Breast epithelium (tissue), 4 donors: ENCODE results near the gene GUCA1A. TPM values are rescaled to one million over a fixed set of nuclear protein-coding genes. Genes with fewer than 3 reads are reported as not detected.
A peak's percentile ranks its signal among the peaks of the same experiment; 100 is the strongest.
"Not testable (repeated sequence)": the region's sequence is repeated elsewhere in the genome, so short reads cannot be mapped to it uniquely, and the experiment has no call there.

Experiments used
- DNase-seq, 2 donors: peaks; one replicate each; pipeline ENCODE4 v3.0.0-alpha.2; 2019; ENCODE audit warnings: low spot score in 2 of 2
- H3K27ac ChIP-seq, 2 donors: fragments of 200-600 bp; sonication (generic) in 1 of 2; one replicate each; pipeline ENCODE4 v1.5.1; 2016 to 2019; ENCODE audit warnings: mild to moderate bottlenecking in 1 of 2
- H3K27me3 ChIP-seq, 2 donors: fragments of 200-600 bp; sonication (generic) in 1 of 2; one replicate each; pipeline versions ENCODE4 v1.5.1 to v1.6.0; 2017 to 2019; ENCODE audit warnings: control low read depth in 1 of 2, mild to moderate bottlenecking in 1 of 2
- H3K36me3 ChIP-seq: fragments of 200-600 bp; one replicate; pipeline ENCODE4 v1.5.1; 2019
- H3K4me1 ChIP-seq, 2 donors: fragments of 200-600 bp; sonication (generic); one replicate each; pipeline ENCODE4 v1.5.1; 2016 to 2019; ENCODE audit warnings: control low read depth in 1 of 2
- H3K4me3 ChIP-seq, 3 donors: fragments of 200-600 bp; sonication (generic); 1 replicate in 2 of 3; 2 replicates in 1 of 3; pipeline ENCODE4 v1.5.1; 2016 to 2019; ENCODE audit warnings: mild to moderate bottlenecking in 3 of 3, moderate library complexity in 2 of 3
- H3K9me3 ChIP-seq, 2 donors: fragments of 200-600 bp; sonication (generic) in 1 of 2; one replicate each; pipeline ENCODE4 v1.5.1; 2016 to 2019; ENCODE audit warnings: control low read depth in 1 of 2
- POLR2A ChIP-seq: fragments of 450-650 bp; IDR thresholded peaks from one replicate; pipeline ENCODE4 v1.6.1; 2016; ENCODE audit warnings: antibody characterized with exemption, mild to moderate bottlenecking, moderate library complexity
- POLR2AphosphoS5 ChIP-seq, 3 donors: sonication (generic); formaldehyde crosslinking; IDR thresholded peaks; one replicate each; pipeline ENCODE4 v1.6.1; 2017; ENCODE audit warnings: antibody characterized with exemption in 3 of 3
- intact Hi-C: fragments of 100-400 bp; cut with DNase I; formaldehyde crosslinking; loops from one replicate; pipeline ENCODE4 v1.15.1; 2023; ENCODE audit warnings: low total_unique reads
- total RNA-seq, 3 donors: library from RNA; depleted of rRNA; stranded (reverse); fragments of >200 nt; gene quantifications; one replicate each; pipeline ENCODE4 v1.1.0, GENCODE V29; 2016
- TF ChIP-seq, protein P1 (sequence below), 3 donors: fragments of 450-650 bp; IDR thresholded peaks; one replicate each; pipeline ENCODE4 v1.5.1; 2016 to 2017; ENCODE audit warnings: antibody characterized with exemption in 3 of 3, mild to moderate bottlenecking in 3 of 3, moderate library complexity in 3 of 3

Gene GUCA1A
- total RNA-seq, 3 donors from 2014 or later, result not detected

GRCh38 chr6:42165016-42165415 is 8.1 kb upstream of the GUCA1A start:
- peak in 1 of 2 donors; percentile 56 for DNase-seq
- Histone ChIP-seq H3K27ac (no peak overlapping the region), H3K36me3 (no peaks in the 10 kb centered on the region), H3K4me3 (no peak overlapping the region), H3K4me1 (no peaks in the 10 kb centered on the region), H3K27me3 (no peaks in the 10 kb centered on the region), H3K9me3 (no peaks in the 10 kb centered on the region)
- intact Hi-C loops, result loop anchor here (10.0 kb wide), 1 partner anchor 90 kb away; no protein-coding TSS in a partner anchor
- no peak for TF ChIP-seq POLR2A
- TF ChIP-seq, protein P1, sequence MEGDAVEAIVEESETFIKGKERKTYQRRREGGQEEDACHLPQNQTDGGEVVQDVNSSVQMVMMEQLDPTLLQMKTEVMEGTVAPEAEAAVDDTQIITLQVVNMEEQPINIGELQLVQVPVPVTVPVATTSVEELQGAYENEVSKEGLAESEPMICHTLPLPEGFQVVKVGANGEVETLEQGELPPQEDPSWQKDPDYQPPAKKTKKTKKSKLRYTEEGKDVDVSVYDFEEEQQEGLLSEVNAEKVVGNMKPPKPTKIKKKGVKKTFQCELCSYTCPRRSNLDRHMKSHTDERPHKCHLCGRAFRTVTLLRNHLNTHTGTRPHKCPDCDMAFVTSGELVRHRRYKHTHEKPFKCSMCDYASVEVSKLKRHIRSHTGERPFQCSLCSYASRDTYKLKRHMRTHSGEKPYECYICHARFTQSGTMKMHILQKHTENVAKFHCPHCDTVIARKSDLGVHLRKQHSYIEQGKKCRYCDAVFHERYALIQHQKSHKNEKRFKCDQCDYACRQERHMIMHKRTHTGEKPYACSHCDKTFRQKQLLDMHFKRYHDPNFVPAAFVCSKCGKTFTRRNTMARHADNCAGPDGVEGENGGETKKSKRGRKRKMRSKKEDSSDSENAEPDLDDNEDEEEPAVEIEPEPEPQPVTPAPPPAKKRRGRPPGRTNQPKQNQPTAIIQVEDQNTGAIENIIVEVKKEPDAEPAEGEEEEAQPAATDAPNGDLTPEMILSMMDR (IDR thresholded peaks at IDR 0.05), result no peak
- no peak for TF ChIP-seq POLR2AphosphoS5 (IDR thresholded peaks at IDR 0.05)

DNA sequence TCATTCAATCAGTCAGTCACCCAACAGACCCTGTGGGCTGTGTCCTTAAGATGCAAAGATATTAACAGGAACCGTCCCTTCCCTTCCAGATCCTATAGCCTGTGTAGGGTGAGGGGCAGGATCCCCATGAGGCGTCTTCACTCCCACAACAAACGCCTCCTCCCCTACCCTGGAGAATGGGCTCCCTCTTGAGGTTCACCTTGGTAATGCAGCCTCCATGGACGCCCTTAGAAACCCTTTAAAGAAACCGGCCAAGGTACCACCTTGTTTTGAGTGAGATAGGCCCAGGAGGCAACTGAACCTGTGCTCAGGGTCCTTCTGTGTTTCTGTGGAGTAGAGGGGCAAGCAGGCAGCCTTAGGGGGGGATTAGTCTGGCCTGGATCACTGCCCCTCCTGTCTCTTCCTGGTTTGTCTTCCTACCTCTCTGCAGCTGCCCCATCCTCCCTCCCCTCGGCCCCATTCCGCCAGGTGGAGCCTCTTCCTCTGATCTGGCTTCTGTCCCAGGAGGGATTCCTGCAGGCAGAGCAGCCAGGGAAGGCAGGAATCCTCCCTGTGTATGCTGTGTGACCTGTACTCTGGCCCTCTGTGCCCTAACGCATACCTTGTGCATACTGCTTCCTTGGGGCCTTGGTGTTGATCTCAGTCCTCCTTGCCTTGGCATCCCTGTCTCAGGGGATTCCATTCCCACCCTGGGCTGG is 6.6 kb upstream of the GUCA1A start:
- no peak overlapping the region for H3K4me3 ChIP-seq
- no peaks in the 10 kb centered on the region for H3K9me3 ChIP-seq
- intact Hi-C loops, result loop anchor here (10.0 kb wide), 1 partner anchor 92 kb away; no protein-coding TSS in a partner anchor
- peak; percentile 24 to 64 for DNase-seq
- no peaks in the 10 kb centered on the region for H3K4me1 ChIP-seq
- peak overlapping the region; percentile 17 to 30 for H3K27ac ChIP-seq
- TF ChIP-seq POLR2A (no peak), POLR2AphosphoS5 (IDR thresholded peaks at IDR 0.05) (no peak)
- TF ChIP-seq, protein P1 (IDR thresholded peaks at IDR 0.05), result peak; percentile 88 to 94 (median 93)
- no peaks in the 10 kb centered on the region for H3K36me3 ChIP-seq
- H3K27me3 ChIP-seq, result no peaks in the 10 kb centered on the region

DNA sequence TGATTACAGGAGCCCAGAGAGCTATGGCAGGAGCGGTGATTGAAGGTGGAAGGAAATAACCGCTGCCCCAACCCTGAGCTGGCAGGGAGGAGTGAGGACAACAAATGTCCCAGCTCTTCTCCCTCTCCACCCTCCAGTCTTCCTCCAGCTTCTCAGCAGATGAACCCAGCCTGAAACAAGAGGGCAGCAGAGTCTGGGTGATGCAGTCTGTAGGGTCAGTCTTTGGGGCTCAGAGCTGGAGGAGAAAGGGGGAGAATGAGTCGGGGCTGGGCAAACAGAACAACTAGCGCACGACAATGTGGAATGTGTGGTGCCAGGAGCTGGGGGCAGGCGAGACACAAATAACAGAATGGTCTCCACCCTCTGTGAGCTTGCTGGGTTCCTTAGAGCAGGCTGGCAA is 4.5 kb upstream of the GUCA1A start:
- DNase-seq, result no peak
- no peak for TF ChIP-seq POLR2AphosphoS5 (IDR thresholded peaks at IDR 0.05)
- no peak for TF ChIP-seq POLR2A
- TF ChIP-seq, protein P1 (IDR thresholded peaks at IDR 0.05), result no peak

GRCh38 chr6:42169780-42170179 is 3.4 kb upstream of the GUCA1A start:
- H3K36me3 ChIP-seq, H3K9me3 ChIP-seq, H3K4me3 ChIP-seq, H3K27me3 ChIP-seq, H3K4me1 ChIP-seq, DNase-seq, H3K27ac ChIP-seq: not testable (repeated sequence)
- intact Hi-C loops, result loop anchor here (10.0 kb wide), 1 partner anchor 95 kb away; no protein-coding TSS in a partner anchor

More for the DNA sequence above, 4.5 kb upstream of the GUCA1A start:
- Histone ChIP-seq H3K27me3 (no peaks in the 10 kb centered on the region), H3K4me3 (no peak overlapping the region), H3K36me3 (no peaks in the 10 kb centered on the region), H3K27ac (no peak overlapping the region), H3K9me3 (no peaks in the 10 kb centered on the region), H3K4me1 (no peaks in the 10 kb centered on the region)
- intact Hi-C loops, result loop anchor here (10.0 kb wide), 1 partner anchor 94 kb away; no protein-coding TSS in a partner anchor

- Histone ChIP-seq H3K4me3 (no peak overlapping the region), H3K9me3 (no peaks in the 10 kb centered on the region), H3K27me3 (no peaks in the 10 kb centered on the region), H3K36me3 (no peaks in the 10 kb centered on the region), H3K4me1 (no peaks in the 10 kb centered on the region), H3K27ac (no peak overlapping the region)
- TF ChIP-seq, protein P1 (IDR thresholded peaks at IDR 0.05), result no peak
- no peak for TF ChIP-seq POLR2AphosphoS5 (IDR thresholded peaks at IDR 0.05)
- TF ChIP-seq POLR2A, result no peak
- no peak for DNase-seq
- intact Hi-C loops, result no loop called here
These were observed 1.2 kb upstream of the GUCA1A start for GRCh38 chr6:42171813-42172581.
